Chondrocyte (in vitro differentiated cells): Measurements from ENCODE around the gene FASTKD1. TPM values are rescaled to one million over a fixed set of nuclear protein-coding genes. Genes with fewer than 3 reads are reported as not detected.
"Not testable (repeated sequence)": the region's sequence is repeated elsewhere in the genome, so short reads cannot be mapped to it uniquely, and the experiment has no call there.

ENCODE experiments used
- DNase-seq: peaks from one replicate; pipeline ENCODE4 v3.0.0; 2021; ENCODE audit warnings: mixed read lengths, low spot score
- H3K27ac Mint-ChIP-seq: one replicate; pipeline ENCODE4 v1.8.0; 2021; ENCODE audit warnings: mild to moderate bottlenecking, moderate library complexity, mixed read lengths; ENCODE audit not compliant: unreplicated experiment
- H3K27me3 Mint-ChIP-seq: 2 replicates; pipeline ENCODE4 v1.8.0; 2021; ENCODE audit warnings: low read depth, mixed read lengths
- H3K36me3 Mint-ChIP-seq: 2 replicates; pipeline ENCODE4 v1.8.0; 2021; ENCODE audit warnings: low read depth, mixed read lengths
- H3K4me1 Mint-ChIP-seq: 2 replicates; pipeline ENCODE4 v1.8.0; 2021; ENCODE audit warnings: low read depth, mild to moderate bottlenecking, mixed read lengths
- H3K4me3 Mint-ChIP-seq: one replicate; pipeline ENCODE4 v1.8.0; 2021; ENCODE audit warnings: mild to moderate bottlenecking, moderate library complexity, mixed read lengths; ENCODE audit not compliant: unreplicated experiment
- H3K9me3 Mint-ChIP-seq: 2 replicates; pipeline ENCODE4 v1.8.0; 2021; ENCODE audit warnings: low read depth, mixed read lengths
- CTCF ChIP-seq: fragments of 200-600 bp; sonication (generic); IDR thresholded peaks from 2 replicates; pipeline ENCODE4 v1.5.0; 2021; ENCODE audit warnings: antibody characterized with exemption, mild to moderate bottlenecking, moderate library complexity
- total RNA-seq: library from RNA; stranded (reverse); gene quantifications from 3 replicates; pipeline ENCODE4 v1.2.1, GENCODE V29; 2021

Gene FASTKD1
- total RNA-seq, 1 donor from 2014 or later, result 19.0 TPM

- H3K9me3 Mint-ChIP-seq, result no peaks in the 10 kb centered on the region
- H3K27ac Mint-ChIP-seq, result no peak overlapping the region
- no peaks in the 10 kb centered on the region for H3K27me3 Mint-ChIP-seq
- no peak overlapping the region for H3K4me3 Mint-ChIP-seq
- H3K36me3 Mint-ChIP-seq, result peaks cover 3% of the 10 kb centered on the region
- H3K4me1 Mint-ChIP-seq, result peaks cover 6% of the 10 kb centered on the region
- no peak for TF ChIP-seq CTCF
- DNase-seq, result no peak
These were observed 8.0 kb downstream of the FASTKD1 start for GRCh38 chr2:169565686-169566085.

- no peak overlapping the region for H3K27ac Mint-ChIP-seq
These were observed 11.1 kb downstream of the FASTKD1 start for GRCh38 chr2:169562519-169562918.

GRCh38 chr2:169562084-169562483 lies 11.6 kb downstream of the FASTKD1 start:
- not testable (repeated sequence) for H3K27ac Mint-ChIP-seq, H3K9me3 Mint-ChIP-seq, H3K4me1 Mint-ChIP-seq, H3K4me3 Mint-ChIP-seq, H3K27me3 Mint-ChIP-seq, DNase-seq, H3K36me3 Mint-ChIP-seq

More at GRCh38 chr2:169562519-169562918, 11.1 kb downstream of the FASTKD1 start:
- no peak for DNase-seq
- no peaks in the 10 kb centered on the region for H3K27me3 Mint-ChIP-seq
- no peaks in the 10 kb centered on the region for H3K9me3 Mint-ChIP-seq
- H3K36me3 Mint-ChIP-seq, result peaks cover 5% of the 10 kb centered on the region
- no peaks in the 10 kb centered on the region for H3K4me1 Mint-ChIP-seq
- TF ChIP-seq CTCF, result no peak
- no peak overlapping the region for H3K4me3 Mint-ChIP-seq

- no peaks in the 10 kb centered on the region for H3K4me1 Mint-ChIP-seq
- H3K4me3 Mint-ChIP-seq, result no peak overlapping the region
- peaks cover 5% of the 10 kb centered on the region for H3K36me3 Mint-ChIP-seq
- TF ChIP-seq CTCF, result no peak
- H3K27me3 Mint-ChIP-seq, result no peaks in the 10 kb centered on the region
- DNase-seq, result no peak
- no peaks in the 10 kb centered on the region for H3K9me3 Mint-ChIP-seq
- H3K27ac Mint-ChIP-seq, result no peak overlapping the region
These were observed 12.3 kb downstream of the FASTKD1 start for GRCh38 chr2:169561364-169561763.

GRCh38 chr2:169546756-169547155 lies 26.9 kb downstream of the FASTKD1 start:
- no peaks in the 10 kb centered on the region for H3K9me3 Mint-ChIP-seq
- H3K27me3 Mint-ChIP-seq, result no peaks in the 10 kb centered on the region
- no peak overlapping the region for H3K4me3 Mint-ChIP-seq
- no peak for TF ChIP-seq CTCF
- no peak overlapping the region for H3K27ac Mint-ChIP-seq
- H3K4me1 Mint-ChIP-seq, result no peaks in the 10 kb centered on the region
- no peak for DNase-seq
- H3K36me3 Mint-ChIP-seq, result peaks cover 9% of the 10 kb centered on the region

GRCh38 chr2:169542433-169542832 lies 31.2 kb downstream of the FASTKD1 start:
- H3K4me1 Mint-ChIP-seq, result no peaks in the 10 kb centered on the region
- no peak overlapping the region for H3K27ac Mint-ChIP-seq
- H3K9me3 Mint-ChIP-seq, result no peaks in the 10 kb centered on the region
- DNase-seq, result no peak
- peaks cover 11% of the 10 kb centered on the region for H3K36me3 Mint-ChIP-seq
- H3K4me3 Mint-ChIP-seq, result no peak overlapping the region
- H3K27me3 Mint-ChIP-seq, result no peaks in the 10 kb centered on the region
- TF ChIP-seq CTCF, result no peak
